ENCODE results near the gene SLX9.

GRCh38 chr21:45006536-45007095 is 66.8 kb downstream of the SLX9 start:
- TF ChIP-seq, protein P1, sequence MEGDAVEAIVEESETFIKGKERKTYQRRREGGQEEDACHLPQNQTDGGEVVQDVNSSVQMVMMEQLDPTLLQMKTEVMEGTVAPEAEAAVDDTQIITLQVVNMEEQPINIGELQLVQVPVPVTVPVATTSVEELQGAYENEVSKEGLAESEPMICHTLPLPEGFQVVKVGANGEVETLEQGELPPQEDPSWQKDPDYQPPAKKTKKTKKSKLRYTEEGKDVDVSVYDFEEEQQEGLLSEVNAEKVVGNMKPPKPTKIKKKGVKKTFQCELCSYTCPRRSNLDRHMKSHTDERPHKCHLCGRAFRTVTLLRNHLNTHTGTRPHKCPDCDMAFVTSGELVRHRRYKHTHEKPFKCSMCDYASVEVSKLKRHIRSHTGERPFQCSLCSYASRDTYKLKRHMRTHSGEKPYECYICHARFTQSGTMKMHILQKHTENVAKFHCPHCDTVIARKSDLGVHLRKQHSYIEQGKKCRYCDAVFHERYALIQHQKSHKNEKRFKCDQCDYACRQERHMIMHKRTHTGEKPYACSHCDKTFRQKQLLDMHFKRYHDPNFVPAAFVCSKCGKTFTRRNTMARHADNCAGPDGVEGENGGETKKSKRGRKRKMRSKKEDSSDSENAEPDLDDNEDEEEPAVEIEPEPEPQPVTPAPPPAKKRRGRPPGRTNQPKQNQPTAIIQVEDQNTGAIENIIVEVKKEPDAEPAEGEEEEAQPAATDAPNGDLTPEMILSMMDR (IDR thresholded peaks at IDR 0.05), result no peak
- TF ChIP-seq POLR2A (IDR thresholded peaks at IDR 0.05), result no peak

Measured in right lobe of liver (tissue), 4 donors.